H9 (cell line): ENCODE data around the gene TBCK. TPM values are rescaled to one million over a fixed set of nuclear protein-coding genes. Genes with fewer than 3 reads are reported as not detected.

Experiments
- DNase-seq: peaks from one replicate; pipeline ENCODE4 v3.0.0-alpha.2; 2017
- H2AFZ ChIP-seq: one replicate; pipeline ENCODE4 v1.6.1; 2013; ENCODE audit warnings: mild to moderate bottlenecking, low read length, control low read depth, moderate library complexity
- H2AK5ac ChIP-seq: 2 replicates; pipeline ENCODE4 v1.6.1; 2013; ENCODE audit warnings: low read length, control low read depth, mixed read lengths; ENCODE audit not compliant: insufficient read length
- H2BK120ac ChIP-seq: one replicate; pipeline ENCODE4 v1.6.1; 2013; ENCODE audit warnings: low read depth, mild to moderate bottlenecking, low read length, control low read depth, inconsistent platforms; ENCODE audit not compliant: poor library complexity, severe bottlenecking
- H2BK12ac ChIP-seq: 2 replicates; pipeline ENCODE4 v1.6.1; 2013; ENCODE audit warnings: low read length, control low read depth, mixed read lengths, low read depth; ENCODE audit not compliant: insufficient read length
- H2BK15ac ChIP-seq: 2 replicates; pipeline ENCODE4 v1.6.1; 2013; ENCODE audit warnings: low read depth, low read length, control low read depth
- H2BK20ac ChIP-seq: one replicate; pipeline ENCODE4 v1.6.1; 2013; ENCODE audit warnings: low read depth, mild to moderate bottlenecking, low read length, control low read depth, inconsistent platforms; ENCODE audit not compliant: poor library complexity, severe bottlenecking
- H2BK5ac ChIP-seq: 2 replicates; pipeline ENCODE4 v1.6.1; 2013; ENCODE audit warnings: low read length, control low read depth, mixed read lengths; ENCODE audit not compliant: insufficient read length
- H3K14ac ChIP-seq: 2 replicates; pipeline ENCODE4 v1.6.1; 2013; ENCODE audit warnings: low read length, control low read depth; ENCODE audit not compliant: insufficient read depth
- H3K18ac ChIP-seq: 2 replicates; pipeline ENCODE4 v1.6.1; 2013; ENCODE audit warnings: low read depth, mild to moderate bottlenecking, mixed read lengths, low read length, control low read depth; ENCODE audit not compliant: insufficient read length
- H3K23ac ChIP-seq: 2 replicates; pipeline ENCODE4 v1.6.1; 2013; ENCODE audit warnings: low read length, control low read depth, mixed read lengths, low read depth; ENCODE audit not compliant: insufficient read length
- H3K23me2 ChIP-seq: 2 replicates; pipeline ENCODE4 v1.6.1; 2013; ENCODE audit warnings: low read depth, mild to moderate bottlenecking, mixed read lengths, low read length, control low read depth; ENCODE audit not compliant: insufficient read length, poor library complexity, severe bottlenecking
- H3K27ac ChIP-seq: 2 replicates; pipeline ENCODE4 v1.5.1; 2013; ENCODE audit warnings: low read length, control low read depth, mixed read lengths, low read depth; ENCODE audit not compliant: insufficient read length
- H3K27me3 ChIP-seq: 2 replicates; pipeline ENCODE4 v1.6.1; 2013; ENCODE audit warnings: low read length, control low read depth, inconsistent platforms; ENCODE audit not compliant: insufficient read depth
- H3K4ac ChIP-seq: 2 replicates; pipeline ENCODE4 v1.6.1; 2013; ENCODE audit warnings: low read depth, mild to moderate bottlenecking, control low read depth, inconsistent platforms, low read length, moderate library complexity
- H3K4me1 ChIP-seq: 2 replicates; pipeline ENCODE4 v1.6.1; 2013; ENCODE audit warnings: low read length, control low read depth, inconsistent platforms; ENCODE audit not compliant: insufficient read depth
- H3K4me2 ChIP-seq: 2 replicates; pipeline ENCODE4 v1.6.1; 2013; ENCODE audit warnings: low read length, control low read depth, mixed read lengths; ENCODE audit not compliant: insufficient read length, insufficient read depth
- H3K56ac ChIP-seq: 2 replicates; pipeline ENCODE4 v1.6.1; 2013; ENCODE audit warnings: low read depth, mild to moderate bottlenecking, mixed read lengths, low read length, control low read depth; ENCODE audit not compliant: insufficient read length
- H3K79me1 ChIP-seq: 2 replicates; pipeline ENCODE4 v1.6.1; 2013; ENCODE audit warnings: low read depth, mild to moderate bottlenecking, moderate library complexity, low read length, control low read depth, inconsistent platforms; ENCODE audit not compliant: insufficient read depth, poor library complexity, severe bottlenecking
- H3K79me2 ChIP-seq: 2 replicates; pipeline ENCODE4 v1.6.1; 2013; ENCODE audit warnings: low read length, control low read depth, inconsistent platforms; ENCODE audit not compliant: insufficient read depth
- H3K9ac ChIP-seq: 2 replicates; pipeline ENCODE4 v1.6.1; 2013; ENCODE audit warnings: low read length, control low read depth, mixed read lengths; ENCODE audit not compliant: insufficient read length; ENCODE audit errors: extremely low read depth
- H3K9me3 ChIP-seq: one replicate; pipeline ENCODE4 v1.6.1; 2013; ENCODE audit warnings: low read depth, low read length, inconsistent platforms; ENCODE audit not compliant: control insufficient read depth
- H3T11ph ChIP-seq: one replicate; pipeline ENCODE4 v1.6.1; 2013; ENCODE audit warnings: mild to moderate bottlenecking, low read length, control low read depth, inconsistent platforms
- H4K20me1 ChIP-seq: one replicate; pipeline ENCODE4 v1.6.1; 2013; ENCODE audit not compliant: control insufficient read depth, insufficient read length, insufficient read depth
- H4K5ac ChIP-seq: 2 replicates; pipeline ENCODE4 v1.6.1; 2013; ENCODE audit warnings: low read depth, mild to moderate bottlenecking, mixed read lengths, low read length, control low read depth; ENCODE audit not compliant: insufficient read length
- H4K8ac ChIP-seq: replicated peaks from 2 replicates; pipeline ENCODE4 v1.6.1; 2013; ENCODE audit warnings: low read length, control low read depth, mixed read lengths, low read depth; ENCODE audit not compliant: insufficient read length
- H4K91ac ChIP-seq: 2 replicates; pipeline ENCODE4 v1.6.1; 2013; ENCODE audit warnings: low read depth, mild to moderate bottlenecking, moderate library complexity, mixed read lengths, low read length, control low read depth; ENCODE audit not compliant: insufficient read length
- H3K27ac Mint-ChIP-seq, 3 experiments: 2 replicates in 2 of 3; 3 replicates in 1 of 3; pipeline ENCODE4 v1.8.0; 2020 to 2021; ENCODE audit warnings: mixed read lengths in 3 of 3, mild to moderate bottlenecking in 1 of 3, moderate library complexity in 1 of 3
- H3K27me3 Mint-ChIP-seq: 2 replicates; pipeline ENCODE4 v1.8.0; 2021; ENCODE audit warnings: low read depth, mild to moderate bottlenecking, moderate library complexity, mixed read lengths
- H3K36me3 Mint-ChIP-seq, 3 experiments: 2 replicates in 2 of 3; 3 replicates in 1 of 3; pipeline ENCODE4 v1.8.0; 2020 to 2021; ENCODE audit warnings: low read depth in 3 of 3, mixed read lengths in 3 of 3; ENCODE audit not compliant: insufficient read depth in 1 of 3
- H3K4me1 Mint-ChIP-seq, 2 experiments: 2 replicates each; pipeline ENCODE4 v1.8.0; 2020; ENCODE audit warnings: mixed read lengths in 2 of 2
- H3K4me3 Mint-ChIP-seq, 2 experiments: 2 replicates in 1 of 2; 3 replicates in 1 of 2; pipeline ENCODE4 v1.8.0; 2020 to 2021; ENCODE audit warnings: mild to moderate bottlenecking in 2 of 2, mixed read lengths in 2 of 2, moderate library complexity in 1 of 2
- H3K9me3 Mint-ChIP-seq, 2 experiments: 2 replicates in 1 of 2; 3 replicates in 1 of 2; pipeline ENCODE4 v1.8.0; 2020; ENCODE audit warnings: mild to moderate bottlenecking in 2 of 2, mixed read lengths in 2 of 2, moderate library complexity in 1 of 2
- WGBS: extraction: QIAGEN DNeasy Blood & Tissue Kit; methylation state at CpG from one replicate; pipeline ENCODE4 v1.1.7; 2013; ENCODE audit warnings: missing lambda C conversion rate, low lambda C conversion rate, mixed read lengths; ENCODE audit not compliant: insufficient read length; ENCODE audit errors: extremely low coverage; 5-methylcytosine and 5-hydroxymethylcytosine counted together
- total RNA-seq: library from RNA; stranded (reverse); gene quantifications from 2 replicates; pipeline ENCODE4 v1.2.1, GENCODE V29; 2021
- TF ChIP-seq, protein P1 (sequence below): fragments of 200-600 bp; sonication (generic); conservative IDR thresholded peaks from 3 replicates; pipeline ENCODE4 v1.8.0; 2021; ENCODE audit warnings: antibody characterized with exemption, mild to moderate bottlenecking

The TBCK gene
- total RNA-seq, 1 experiment from 2014 or later = 22.1 TPM

DNA sequence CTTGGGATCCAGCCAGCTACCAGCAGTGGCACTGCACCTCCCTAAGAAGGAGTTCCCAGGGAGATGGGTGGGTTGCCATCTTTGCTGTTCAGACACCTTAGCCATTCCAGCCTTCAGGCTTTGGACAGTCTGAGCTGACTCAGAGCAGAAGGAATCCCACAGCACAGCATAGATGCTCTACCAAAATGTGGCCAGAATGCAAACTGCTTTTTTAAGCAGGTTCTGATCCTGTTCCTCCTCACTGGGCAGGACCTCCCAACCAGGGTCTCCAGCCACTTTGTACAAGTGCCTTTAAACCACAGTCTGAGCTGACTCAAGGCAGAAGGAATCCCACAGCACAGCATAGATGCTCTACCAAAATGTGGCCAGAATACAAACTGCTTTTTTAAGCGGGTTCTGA, 211.7 kb downstream of the TBCK start:
- Histone ChIP-seq H3K18ac (no peak overlapping the region), H4K5ac (no peak overlapping the region), H3K4me1 (no peaks in the 10 kb centered on the region), H3K4ac (no peak overlapping the region), H3K56ac (no peak overlapping the region), H3K79me2 (no peaks in the 10 kb centered on the region), H3K9ac (no peak overlapping the region), H2BK120ac (no peak overlapping the region), H3K27ac (no peak overlapping the region), H3K14ac (no peak overlapping the region), H2BK15ac (no peak overlapping the region), H2AFZ (no peak overlapping the region), H2BK12ac (no peak overlapping the region), H3K9me3 (no peaks in the 10 kb centered on the region), H3T11ph (no peak overlapping the region), H2BK5ac (no peak overlapping the region), H3K4me2 (no peak overlapping the region), H4K91ac (no peak overlapping the region), H4K8ac (no peak overlapping the region), H4K20me1 (no peaks in the 10 kb centered on the region), H2BK20ac (no peak overlapping the region), H3K23ac (no peak overlapping the region), H3K27me3 (no peaks in the 10 kb centered on the region), H3K79me1 (no peaks in the 10 kb centered on the region), H3K23me2 (no peaks in the 10 kb centered on the region), H2AK5ac (no peak overlapping the region)
- Mint-ChIP-seq H3K36me3 (peaks cover 23 to 42% (median 26%) of the 10 kb centered on the region in 3 experiments), H3K4me3 (no peak overlapping the region), H3K4me1 (no peaks in the 10 kb centered on the region), H3K27ac (no peak overlapping the region), H3K9me3 (peaks cover 12 to 13% of the 10 kb centered on the region in 2 experiments), H3K27me3 (no peaks in the 10 kb centered on the region)
- TF ChIP-seq, protein P1, sequence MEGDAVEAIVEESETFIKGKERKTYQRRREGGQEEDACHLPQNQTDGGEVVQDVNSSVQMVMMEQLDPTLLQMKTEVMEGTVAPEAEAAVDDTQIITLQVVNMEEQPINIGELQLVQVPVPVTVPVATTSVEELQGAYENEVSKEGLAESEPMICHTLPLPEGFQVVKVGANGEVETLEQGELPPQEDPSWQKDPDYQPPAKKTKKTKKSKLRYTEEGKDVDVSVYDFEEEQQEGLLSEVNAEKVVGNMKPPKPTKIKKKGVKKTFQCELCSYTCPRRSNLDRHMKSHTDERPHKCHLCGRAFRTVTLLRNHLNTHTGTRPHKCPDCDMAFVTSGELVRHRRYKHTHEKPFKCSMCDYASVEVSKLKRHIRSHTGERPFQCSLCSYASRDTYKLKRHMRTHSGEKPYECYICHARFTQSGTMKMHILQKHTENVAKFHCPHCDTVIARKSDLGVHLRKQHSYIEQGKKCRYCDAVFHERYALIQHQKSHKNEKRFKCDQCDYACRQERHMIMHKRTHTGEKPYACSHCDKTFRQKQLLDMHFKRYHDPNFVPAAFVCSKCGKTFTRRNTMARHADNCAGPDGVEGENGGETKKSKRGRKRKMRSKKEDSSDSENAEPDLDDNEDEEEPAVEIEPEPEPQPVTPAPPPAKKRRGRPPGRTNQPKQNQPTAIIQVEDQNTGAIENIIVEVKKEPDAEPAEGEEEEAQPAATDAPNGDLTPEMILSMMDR = no peak
- WGBS = no CpG with 5 or more reads among the region's 1 CpG
- DNase-seq = no peak
